ENCODE measurements around the gene PIK3C2G. TPM values are rescaled to one million over a fixed set of nuclear protein-coding genes. Genes with fewer than 3 reads are reported as not detected.

The PIK3C2G gene
- polyA plus RNA-seq, 2 donors = 1.8 to 2.1 TPM

Other genes with a start within 250 kb of the PIK3C2G start
- 1 to 10 TPM; 2.1 to 7.4 TPM for gene RERGL, start 171.3 kb upstream of the PIK3C2G start, polyA plus RNA-seq